ENCODE results near the gene SPATC1L. TPM values are rescaled to one million over a fixed set of nuclear protein-coding genes. Genes with fewer than 3 reads are reported as not detected.

The SPATC1L gene
- total RNA-seq, 1 donor from 2014 or later = 14.1 TPM

DNA sequence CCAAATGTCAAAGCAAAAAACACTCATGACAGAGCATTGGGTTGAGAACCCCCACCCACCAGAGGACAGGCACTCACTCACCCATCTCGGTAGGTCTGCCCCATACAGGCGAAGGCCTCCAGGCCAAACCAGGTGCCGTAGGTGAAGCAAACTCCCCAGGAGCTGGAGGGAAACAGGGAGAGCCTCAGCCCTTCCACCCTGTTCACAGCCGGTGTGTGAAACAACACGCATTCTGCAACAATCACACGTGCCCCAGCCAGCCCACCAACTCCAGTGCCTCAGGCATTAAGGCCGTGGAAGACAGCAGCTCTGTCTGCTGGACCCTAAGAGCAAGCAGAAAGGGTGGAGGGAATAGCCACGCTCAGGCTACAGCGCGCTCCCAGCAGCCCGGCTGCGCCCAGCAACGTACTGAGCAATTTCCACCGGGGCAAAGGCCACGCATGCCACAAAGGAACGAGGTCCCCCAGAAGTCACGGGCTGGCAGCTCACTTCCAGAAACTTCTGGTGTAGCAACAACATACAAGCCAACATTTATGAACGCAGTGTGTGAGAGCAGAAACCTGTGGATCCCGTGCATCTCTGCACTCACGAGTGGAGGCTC, 11.4 kb upstream of the SPATC1L start:
- Mint-ChIP-seq H3K27me3 (ENCODE audit: low read depth) (no peaks in the 10 kb centered on the region), H3K36me3 (ENCODE audit: low read depth) (peaks cover 42% of the 10 kb centered on the region), H3K4me3 (ENCODE audit: unreplicated experiment) (no peak overlapping the region), H3K27ac (ENCODE audit: unreplicated experiment) (no peak overlapping the region), H3K4me1 (ENCODE audit: low read depth) (peaks cover 9% of the 10 kb centered on the region), H3K9me3 (ENCODE audit: low read depth) (no peaks in the 10 kb centered on the region)
- DNase-seq (ENCODE audit: low spot score) = peak; percentile 58
- TF ChIP-seq CTCF (IDR thresholded peaks at IDR 0.05) = no peak

- H3K9me3 Mint-ChIP-seq (ENCODE audit: low read depth) = no peaks in the 10 kb centered on the region
- H3K36me3 Mint-ChIP-seq (ENCODE audit: low read depth) = peaks cover 37% of the 10 kb centered on the region
- no peaks in the 10 kb centered on the region for H3K27me3 Mint-ChIP-seq (ENCODE audit: low read depth)
- H3K27ac Mint-ChIP-seq (ENCODE audit: unreplicated experiment) = no peak overlapping the region
- TF ChIP-seq CTCF (IDR thresholded peaks at IDR 0.05) = no peak
- peak; percentile 71 for DNase-seq (ENCODE audit: low spot score)
- peaks cover 15% of the 10 kb centered on the region for H3K4me1 Mint-ChIP-seq (ENCODE audit: low read depth)
- H3K4me3 Mint-ChIP-seq (ENCODE audit: unreplicated experiment) = no peak overlapping the region
These were observed 10.4 kb upstream of the SPATC1L start for GRCh38 chr21:46194374-46195334.

DNA sequence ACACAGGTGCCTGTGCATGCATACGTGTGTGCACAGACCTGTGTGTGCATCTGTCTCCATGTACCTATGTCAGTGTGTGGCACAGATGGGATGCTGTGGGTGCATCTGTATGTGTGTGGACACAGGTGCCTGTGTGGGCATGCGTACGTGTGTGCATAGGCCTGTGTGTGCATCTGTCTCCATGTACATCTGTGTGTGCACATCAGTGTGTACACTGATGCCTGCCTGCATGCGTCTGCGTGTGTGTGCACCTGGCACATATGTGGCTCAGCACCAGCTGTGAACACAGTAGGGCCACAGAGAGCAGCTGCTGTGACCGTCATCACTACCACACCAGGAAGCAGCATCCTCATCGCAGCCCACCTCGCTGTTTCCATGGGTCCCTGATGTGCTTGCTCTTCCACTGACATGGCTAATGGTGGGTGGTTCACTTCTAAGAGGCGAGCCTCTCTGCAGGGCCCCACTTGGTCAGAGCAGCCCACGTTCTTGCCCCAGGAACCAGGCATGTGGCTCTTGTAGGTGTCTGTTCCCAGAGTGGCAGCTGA, 9.6 kb upstream of the SPATC1L start:
- Mint-ChIP-seq H3K4me3 (ENCODE audit: unreplicated experiment) (no peak overlapping the region), H3K4me1 (ENCODE audit: low read depth) (peaks cover 22% of the 10 kb centered on the region), H3K36me3 (ENCODE audit: low read depth) (peaks cover 32% of the 10 kb centered on the region), H3K27ac (ENCODE audit: unreplicated experiment) (no peak overlapping the region), H3K27me3 (ENCODE audit: low read depth) (no peaks in the 10 kb centered on the region), H3K9me3 (ENCODE audit: low read depth) (no peaks in the 10 kb centered on the region)
- DNase-seq (ENCODE audit: low spot score) = peak; percentile 59
- TF ChIP-seq CTCF (IDR thresholded peaks at IDR 0.05) = no peak

DNA sequence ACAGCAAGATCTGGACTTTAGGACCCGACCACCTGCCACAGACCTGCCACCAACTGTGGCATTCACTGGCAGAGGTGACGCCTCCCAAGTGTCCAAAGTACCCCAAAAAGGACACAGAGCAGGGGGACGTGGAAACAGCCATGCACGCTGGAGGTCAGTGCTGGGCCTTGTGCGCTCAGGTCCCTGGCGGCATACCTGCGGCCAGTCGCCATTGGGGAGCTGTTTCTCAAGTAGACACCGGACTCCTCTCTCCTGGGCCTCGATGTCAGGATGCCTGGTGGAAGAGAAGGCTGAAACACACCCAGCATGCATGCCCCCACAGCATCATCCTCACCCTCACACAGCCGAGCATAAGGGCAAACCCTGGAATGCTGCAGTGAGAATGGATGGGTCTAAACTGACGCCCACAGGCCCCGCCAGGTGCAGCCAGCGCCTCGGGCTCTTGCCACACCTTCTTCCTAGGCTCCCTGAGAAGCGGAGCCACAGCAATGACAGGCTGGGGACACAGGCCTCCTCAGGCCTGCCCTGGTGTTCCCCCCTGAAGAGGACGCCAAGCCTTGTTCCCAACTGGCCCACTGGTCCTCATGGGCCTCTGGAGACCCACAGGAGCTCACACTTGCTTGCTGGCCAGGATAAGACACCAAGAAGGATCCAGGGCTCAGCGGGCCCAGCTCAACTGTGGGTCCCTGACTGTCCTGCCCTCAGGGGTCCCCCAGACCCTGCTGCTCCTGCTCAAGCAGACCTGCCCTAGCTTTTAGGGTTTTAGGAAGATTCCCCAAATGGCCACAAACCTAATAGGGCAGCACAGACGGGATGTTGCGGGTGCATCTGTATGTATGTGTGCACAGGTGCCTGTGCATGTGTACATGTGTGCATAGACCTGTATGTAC, 7.7 kb upstream of the SPATC1L start:
- no peak overlapping the region for H3K27ac Mint-ChIP-seq (ENCODE audit: unreplicated experiment)
- H3K36me3 Mint-ChIP-seq (ENCODE audit: low read depth) = peaks cover 27% of the 10 kb centered on the region
- TF ChIP-seq CTCF (IDR thresholded peaks at IDR 0.05) = no peak
- peak; percentile 72 for DNase-seq (ENCODE audit: low spot score)
- H3K27me3 Mint-ChIP-seq (ENCODE audit: low read depth) = no peaks in the 10 kb centered on the region
- H3K4me3 Mint-ChIP-seq (ENCODE audit: unreplicated experiment) = no peak overlapping the region
- H3K9me3 Mint-ChIP-seq (ENCODE audit: low read depth) = no peaks in the 10 kb centered on the region
- peaks cover 34% of the 10 kb centered on the region for H3K4me1 Mint-ChIP-seq (ENCODE audit: low read depth)

All from chondrocyte (in vitro differentiated cells).